WTC11 (cell line): ENCODE measurements around the gene GTSE1.

Source experiments
- ATF1 ChIP-seq: sonication (generic); formaldehyde crosslinking; IDR thresholded peaks from 2 replicates; pipeline ENCODE4 v1.8.1; 2023; ENCODE audit warnings: mild to moderate bottlenecking, moderate library complexity, missing genetic modification reagents
- ETV6 ChIP-seq: sonication (generic); formaldehyde crosslinking; IDR thresholded peaks from 2 replicates; pipeline ENCODE4 v1.8.1; 2022; ENCODE audit warnings: mild to moderate bottlenecking, missing genetic modification reagents
- GABPB1 ChIP-seq: sonication (generic); formaldehyde crosslinking; IDR thresholded peaks from 2 replicates; pipeline ENCODE4 v1.8.1; 2023; ENCODE audit warnings: mild to moderate bottlenecking, missing genetic modification reagents
- NFYB ChIP-seq: sonication (generic); formaldehyde crosslinking; conservative IDR thresholded peaks from 2 replicates; pipeline ENCODE4 v1.8.0; 2022; ENCODE audit warnings: low read depth, missing genetic modification reagents
- RELA ChIP-seq: sonication (generic); formaldehyde crosslinking; IDR thresholded peaks from 2 replicates; pipeline ENCODE4 v1.8.1; 2022; ENCODE audit warnings: missing genetic modification reagents, mild to moderate bottlenecking, borderline replicate concordance
- SMAD3 ChIP-seq: sonication (generic); formaldehyde crosslinking; IDR thresholded peaks from 2 replicates; pipeline ENCODE4 v1.8.0; 2022; ENCODE audit warnings: missing genetic modification reagents, mild to moderate bottlenecking, borderline replicate concordance
- TEAD1 ChIP-seq: sonication (generic); formaldehyde crosslinking; IDR thresholded peaks from 2 replicates; pipeline ENCODE4 v1.8.0; 2022; ENCODE audit warnings: mild to moderate bottlenecking, missing genetic modification reagents
- ZNF121 ChIP-seq: sonication (generic); formaldehyde crosslinking; IDR thresholded peaks from 2 replicates; pipeline ENCODE4 v1.8.0; 2023; ENCODE audit warnings: missing genetic modification reagents
- TF ChIP-seq, protein P1 (sequence below): fragments of 200-600 bp; IDR thresholded peaks from 2 replicates; pipeline ENCODE4 v1.8.0; 2022; ENCODE audit warnings: antibody characterized with exemption
- TF ChIP-seq, protein P2 (sequence below): sonication (generic); formaldehyde crosslinking; IDR thresholded peaks from 2 replicates; pipeline ENCODE4 v1.8.1; 2023; ENCODE audit warnings: mild to moderate bottlenecking, missing genetic modification reagents
- TF ChIP-seq, protein P3 (sequence below): sonication (generic); formaldehyde crosslinking; IDR thresholded peaks from 2 replicates; pipeline ENCODE4 v1.8.1; 2023; ENCODE audit warnings: mild to moderate bottlenecking, missing genetic modification reagents, moderate library complexity
- TF ChIP-seq, protein P4 (sequence below): sonication (generic); formaldehyde crosslinking; IDR thresholded peaks from 2 replicates; pipeline ENCODE4 v1.8.1; 2022; ENCODE audit warnings: mild to moderate bottlenecking, moderate library complexity, missing genetic modification reagents
- TF ChIP-seq, protein P5 (sequence below): fragments of 250-450 bp; sonication (Bioruptor Pico); IDR thresholded peaks from 2 replicates; pipeline ENCODE4 v1.9.0; 2021; ENCODE audit warnings: mild to moderate bottlenecking, borderline replicate concordance

DNA sequence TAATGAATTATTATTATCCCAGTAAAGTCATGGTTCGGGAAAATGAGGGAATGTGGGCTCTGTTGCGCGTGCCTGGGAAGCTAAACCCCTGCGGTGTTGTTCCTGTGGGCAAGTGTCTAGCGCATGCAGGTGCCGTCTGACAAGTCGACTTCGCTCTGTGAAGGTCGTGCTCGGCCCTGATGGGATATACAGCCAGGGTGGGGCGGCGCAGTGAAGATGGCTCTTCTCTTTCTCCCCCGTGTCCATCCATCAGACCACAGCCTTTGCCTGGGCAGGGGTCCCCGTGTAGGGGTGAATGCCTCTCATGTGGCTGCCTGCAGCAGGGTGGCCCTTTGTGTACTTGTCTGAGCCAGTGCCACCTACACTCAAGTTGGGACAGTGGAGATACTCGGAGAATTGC, 26.0 kb downstream of the GTSE1 start:
- TF ChIP-seq, protein P1, sequence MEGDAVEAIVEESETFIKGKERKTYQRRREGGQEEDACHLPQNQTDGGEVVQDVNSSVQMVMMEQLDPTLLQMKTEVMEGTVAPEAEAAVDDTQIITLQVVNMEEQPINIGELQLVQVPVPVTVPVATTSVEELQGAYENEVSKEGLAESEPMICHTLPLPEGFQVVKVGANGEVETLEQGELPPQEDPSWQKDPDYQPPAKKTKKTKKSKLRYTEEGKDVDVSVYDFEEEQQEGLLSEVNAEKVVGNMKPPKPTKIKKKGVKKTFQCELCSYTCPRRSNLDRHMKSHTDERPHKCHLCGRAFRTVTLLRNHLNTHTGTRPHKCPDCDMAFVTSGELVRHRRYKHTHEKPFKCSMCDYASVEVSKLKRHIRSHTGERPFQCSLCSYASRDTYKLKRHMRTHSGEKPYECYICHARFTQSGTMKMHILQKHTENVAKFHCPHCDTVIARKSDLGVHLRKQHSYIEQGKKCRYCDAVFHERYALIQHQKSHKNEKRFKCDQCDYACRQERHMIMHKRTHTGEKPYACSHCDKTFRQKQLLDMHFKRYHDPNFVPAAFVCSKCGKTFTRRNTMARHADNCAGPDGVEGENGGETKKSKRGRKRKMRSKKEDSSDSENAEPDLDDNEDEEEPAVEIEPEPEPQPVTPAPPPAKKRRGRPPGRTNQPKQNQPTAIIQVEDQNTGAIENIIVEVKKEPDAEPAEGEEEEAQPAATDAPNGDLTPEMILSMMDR = no peak
- TF ChIP-seq ETV6 (CRISPR knock-in tag) = no peak
- no peak for TF ChIP-seq RELA (CRISPR knock-in tag)
- TF ChIP-seq, protein P2, sequence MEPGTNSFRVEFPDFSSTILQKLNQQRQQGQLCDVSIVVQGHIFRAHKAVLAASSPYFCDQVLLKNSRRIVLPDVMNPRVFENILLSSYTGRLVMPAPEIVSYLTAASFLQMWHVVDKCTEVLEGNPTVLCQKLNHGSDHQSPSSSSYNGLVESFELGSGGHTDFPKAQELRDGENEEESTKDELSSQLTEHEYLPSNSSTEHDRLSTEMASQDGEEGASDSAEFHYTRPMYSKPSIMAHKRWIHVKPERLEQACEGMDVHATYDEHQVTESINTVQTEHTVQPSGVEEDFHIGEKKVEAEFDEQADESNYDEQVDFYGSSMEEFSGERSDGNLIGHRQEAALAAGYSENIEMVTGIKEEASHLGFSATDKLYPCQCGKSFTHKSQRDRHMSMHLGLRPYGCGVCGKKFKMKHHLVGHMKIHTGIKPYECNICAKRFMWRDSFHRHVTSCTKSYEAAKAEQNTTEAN = no peak
- no peak for TF ChIP-seq ZNF121 (CRISPR knock-in tag)
- TF ChIP-seq, protein P3, sequence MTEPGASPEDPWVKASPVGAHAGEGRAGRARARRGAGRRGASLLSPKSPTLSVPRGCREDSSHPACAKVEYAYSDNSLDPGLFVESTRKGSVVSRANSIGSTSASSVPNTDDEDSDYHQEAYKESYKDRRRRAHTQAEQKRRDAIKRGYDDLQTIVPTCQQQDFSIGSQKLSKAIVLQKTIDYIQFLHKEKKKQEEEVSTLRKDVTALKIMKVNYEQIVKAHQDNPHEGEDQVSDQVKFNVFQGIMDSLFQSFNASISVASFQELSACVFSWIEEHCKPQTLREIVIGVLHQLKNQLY = no peak
- no peak for TF ChIP-seq NFYB (CRISPR knock-in tag)
- TF ChIP-seq GABPB1 (CRISPR knock-in tag) = no peak
- TF ChIP-seq SMAD3 (CRISPR knock-in tag) = no peak
- TF ChIP-seq TEAD1 (CRISPR knock-in tag) = no peak
- no peak for TF ChIP-seq ATF1 (CRISPR knock-in tag)
- TF ChIP-seq, protein P4, sequence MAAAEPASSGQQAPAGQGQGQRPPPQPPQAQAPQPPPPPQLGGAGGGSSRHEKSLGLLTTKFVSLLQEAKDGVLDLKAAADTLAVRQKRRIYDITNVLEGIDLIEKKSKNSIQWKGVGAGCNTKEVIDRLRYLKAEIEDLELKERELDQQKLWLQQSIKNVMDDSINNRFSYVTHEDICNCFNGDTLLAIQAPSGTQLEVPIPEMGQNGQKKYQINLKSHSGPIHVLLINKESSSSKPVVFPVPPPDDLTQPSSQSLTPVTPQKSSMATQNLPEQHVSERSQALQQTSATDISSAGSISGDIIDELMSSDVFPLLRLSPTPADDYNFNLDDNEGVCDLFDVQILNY (CRISPR knock-in tag) = no peak
- TF ChIP-seq, protein P5, sequence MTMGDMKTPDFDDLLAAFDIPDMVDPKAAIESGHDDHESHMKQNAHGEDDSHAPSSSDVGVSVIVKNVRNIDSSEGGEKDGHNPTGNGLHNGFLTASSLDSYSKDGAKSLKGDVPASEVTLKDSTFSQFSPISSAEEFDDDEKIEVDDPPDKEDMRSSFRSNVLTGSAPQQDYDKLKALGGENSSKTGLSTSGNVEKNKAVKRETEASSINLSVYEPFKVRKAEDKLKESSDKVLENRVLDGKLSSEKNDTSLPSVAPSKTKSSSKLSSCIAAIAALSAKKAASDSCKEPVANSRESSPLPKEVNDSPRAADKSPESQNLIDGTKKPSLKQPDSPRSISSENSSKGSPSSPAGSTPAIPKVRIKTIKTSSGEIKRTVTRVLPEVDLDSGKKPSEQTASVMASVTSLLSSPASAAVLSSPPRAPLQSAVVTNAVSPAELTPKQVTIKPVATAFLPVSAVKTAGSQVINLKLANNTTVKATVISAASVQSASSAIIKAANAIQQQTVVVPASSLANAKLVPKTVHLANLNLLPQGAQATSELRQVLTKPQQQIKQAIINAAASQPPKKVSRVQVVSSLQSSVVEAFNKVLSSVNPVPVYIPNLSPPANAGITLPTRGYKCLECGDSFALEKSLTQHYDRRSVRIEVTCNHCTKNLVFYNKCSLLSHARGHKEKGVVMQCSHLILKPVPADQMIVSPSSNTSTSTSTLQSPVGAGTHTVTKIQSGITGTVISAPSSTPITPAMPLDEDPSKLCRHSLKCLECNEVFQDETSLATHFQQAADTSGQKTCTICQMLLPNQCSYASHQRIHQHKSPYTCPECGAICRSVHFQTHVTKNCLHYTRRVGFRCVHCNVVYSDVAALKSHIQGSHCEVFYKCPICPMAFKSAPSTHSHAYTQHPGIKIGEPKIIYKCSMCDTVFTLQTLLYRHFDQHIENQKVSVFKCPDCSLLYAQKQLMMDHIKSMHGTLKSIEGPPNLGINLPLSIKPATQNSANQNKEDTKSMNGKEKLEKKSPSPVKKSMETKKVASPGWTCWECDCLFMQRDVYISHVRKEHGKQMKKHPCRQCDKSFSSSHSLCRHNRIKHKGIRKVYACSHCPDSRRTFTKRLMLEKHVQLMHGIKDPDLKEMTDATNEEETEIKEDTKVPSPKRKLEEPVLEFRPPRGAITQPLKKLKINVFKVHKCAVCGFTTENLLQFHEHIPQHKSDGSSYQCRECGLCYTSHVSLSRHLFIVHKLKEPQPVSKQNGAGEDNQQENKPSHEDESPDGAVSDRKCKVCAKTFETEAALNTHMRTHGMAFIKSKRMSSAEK (CRISPR knock-in tag) = no peak
